HL-60 (cell line): ENCODE measurements around the gene IFRD2.

ENCODE experiments used
- DNase-seq, 2 experiments: peaks; one replicate each; pipeline ENCODE4 v3.0.0-alpha.2; 2010 to 2020; ENCODE audit warnings: low read depth in 1 of 2, low spot score in 1 of 2
- H3K27ac ChIP-seq: fragments of 250-450 bp; sonication (Bioruptor Pico); replicated peaks from 2 replicates; pipeline ENCODE4 v1.5.1; 2020; ENCODE audit warnings: mild to moderate bottlenecking, moderate library complexity
- H3K27me3 ChIP-seq: fragments of 250-450 bp; sonication (Bioruptor Pico); 2 replicates; pipeline ENCODE4 v1.5.1; 2021; ENCODE audit warnings: mild to moderate bottlenecking, moderate library complexity; ENCODE audit not compliant: insufficient read depth, poor library complexity, severe bottlenecking
- H3K4me3 ChIP-seq: replicated peaks from 2 replicates; pipeline ENCODE4 v1.5.1; 2011; ENCODE audit warnings: mild to moderate bottlenecking, control low read depth, low read length; ENCODE audit not compliant: insufficient read depth
- GABPA ChIP-seq: IDR thresholded peaks from 2 replicates; pipeline ENCODE4 v1.6.1; 2012; ENCODE audit warnings: low read depth
- POLR2AphosphoS5 ChIP-seq: IDR thresholded peaks from 2 replicates; pipeline ENCODE4 v1.6.1; 2012; ENCODE audit warnings: low read depth
- SPI1 ChIP-seq: IDR thresholded peaks from 2 replicates; pipeline ENCODE4 v1.6.1; 2012; ENCODE audit warnings: low read depth, mild to moderate bottlenecking, borderline replicate concordance
- long read RNA-seq: library from polyadenylated mRNA; unstranded; transcript quantifications from one replicate; pipeline ENCODE4 v2.0.0, GENCODE V29; 2020
- TF ChIP-seq, protein P1 (sequence below): IDR thresholded peaks from 2 replicates; pipeline ENCODE4 v1.6.1; 2012; ENCODE audit warnings: low read depth; ENCODE audit not compliant: insufficient replicate concordance
- TF ChIP-seq, protein P2 (sequence below): IDR thresholded peaks from one replicate; pipeline ENCODE4 v1.5.1; 2011; ENCODE audit warnings: low read length, control low read depth, inconsistent platforms; ENCODE audit not compliant: insufficient read depth

Gene IFRD2, protein sequence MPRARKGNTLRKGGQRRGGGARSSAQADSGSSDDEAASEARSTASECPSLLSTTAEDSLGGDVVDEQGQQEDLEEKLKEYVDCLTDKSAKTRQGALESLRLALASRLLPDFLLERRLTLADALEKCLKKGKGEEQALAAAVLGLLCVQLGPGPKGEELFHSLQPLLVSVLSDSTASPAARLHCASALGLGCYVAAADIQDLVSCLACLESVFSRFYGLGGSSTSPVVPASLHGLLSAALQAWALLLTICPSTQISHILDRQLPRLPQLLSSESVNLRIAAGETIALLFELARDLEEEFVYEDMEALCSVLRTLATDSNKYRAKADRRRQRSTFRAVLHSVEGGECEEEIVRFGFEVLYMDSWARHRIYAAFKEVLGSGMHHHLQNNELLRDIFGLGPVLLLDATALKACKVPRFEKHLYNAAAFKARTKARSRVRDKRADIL
- long read RNA-seq, transcript IFRD2-202 (12 exons, 2,109 nt) = major isoform, 1,022 of 1,417 reads
- long read RNA-seq, partial matches to known transcripts = 127 of 1,417 reads
- long read RNA-seq, other reads (novel, unspliced or antisense) = 267 of 1,417 reads

DNA sequence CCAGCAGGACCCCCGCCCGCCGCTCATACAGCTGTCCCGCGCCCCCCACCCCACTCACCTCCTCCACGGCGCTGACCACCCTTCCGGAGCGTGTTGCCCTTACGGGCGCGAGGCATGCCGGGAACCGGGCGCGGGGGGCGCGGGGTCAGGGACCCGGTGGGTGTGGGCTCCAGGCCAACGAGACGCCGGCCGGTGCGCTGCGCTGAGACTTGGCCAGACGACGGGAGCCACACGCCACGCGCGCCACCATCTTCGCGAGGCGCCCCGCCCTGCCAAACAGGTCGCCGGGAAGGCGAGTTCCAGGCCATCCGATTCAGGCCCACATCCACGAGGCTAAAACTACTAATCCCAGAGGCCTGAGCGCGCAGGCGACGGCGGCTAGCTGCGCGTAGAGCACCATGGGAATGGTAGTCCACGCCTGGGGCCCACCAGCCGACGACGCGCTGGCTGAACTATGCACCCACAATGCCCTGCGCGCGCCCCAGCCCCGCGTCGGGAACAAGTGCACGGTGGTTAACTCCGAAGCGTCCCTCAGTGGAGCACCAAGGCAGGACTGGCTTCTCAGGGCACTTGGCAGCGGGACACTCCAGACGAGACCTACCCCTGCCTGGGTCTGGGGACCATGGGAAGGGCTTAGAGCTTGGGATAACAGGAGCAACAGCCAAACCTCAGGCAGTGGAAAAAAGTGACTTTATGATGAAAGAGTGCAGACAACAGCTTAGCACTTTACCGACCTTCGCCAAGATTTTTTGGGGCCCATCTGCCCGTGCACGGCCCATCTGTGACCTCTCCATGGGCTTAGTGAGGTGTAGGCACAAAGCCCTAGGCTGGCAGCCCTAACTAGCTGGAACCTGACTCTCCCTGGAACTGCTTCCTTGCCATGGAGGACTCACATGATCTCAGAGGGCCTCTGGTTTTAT is at the start of gene IFRD2:
TSS of gene IFRD2 (minus strand) at position 271 of the 920 bp plus-strand sequence. CDS start at position 116, 155 bp downstream.
- Histone ChIP-seq H3K4me3 (peak within 1 kb of the TSS; percentile 92), H3K27ac (peak within 1 kb of the TSS; percentile 85), H3K27me3 (no peaks in the 10 kb centered on the region)
- TF ChIP-seq SPI1 = no peak
- TF ChIP-seq GABPA = peak; percentile 52; the same call in 1 of the 2 replicates
- TF ChIP-seq, protein P1, sequence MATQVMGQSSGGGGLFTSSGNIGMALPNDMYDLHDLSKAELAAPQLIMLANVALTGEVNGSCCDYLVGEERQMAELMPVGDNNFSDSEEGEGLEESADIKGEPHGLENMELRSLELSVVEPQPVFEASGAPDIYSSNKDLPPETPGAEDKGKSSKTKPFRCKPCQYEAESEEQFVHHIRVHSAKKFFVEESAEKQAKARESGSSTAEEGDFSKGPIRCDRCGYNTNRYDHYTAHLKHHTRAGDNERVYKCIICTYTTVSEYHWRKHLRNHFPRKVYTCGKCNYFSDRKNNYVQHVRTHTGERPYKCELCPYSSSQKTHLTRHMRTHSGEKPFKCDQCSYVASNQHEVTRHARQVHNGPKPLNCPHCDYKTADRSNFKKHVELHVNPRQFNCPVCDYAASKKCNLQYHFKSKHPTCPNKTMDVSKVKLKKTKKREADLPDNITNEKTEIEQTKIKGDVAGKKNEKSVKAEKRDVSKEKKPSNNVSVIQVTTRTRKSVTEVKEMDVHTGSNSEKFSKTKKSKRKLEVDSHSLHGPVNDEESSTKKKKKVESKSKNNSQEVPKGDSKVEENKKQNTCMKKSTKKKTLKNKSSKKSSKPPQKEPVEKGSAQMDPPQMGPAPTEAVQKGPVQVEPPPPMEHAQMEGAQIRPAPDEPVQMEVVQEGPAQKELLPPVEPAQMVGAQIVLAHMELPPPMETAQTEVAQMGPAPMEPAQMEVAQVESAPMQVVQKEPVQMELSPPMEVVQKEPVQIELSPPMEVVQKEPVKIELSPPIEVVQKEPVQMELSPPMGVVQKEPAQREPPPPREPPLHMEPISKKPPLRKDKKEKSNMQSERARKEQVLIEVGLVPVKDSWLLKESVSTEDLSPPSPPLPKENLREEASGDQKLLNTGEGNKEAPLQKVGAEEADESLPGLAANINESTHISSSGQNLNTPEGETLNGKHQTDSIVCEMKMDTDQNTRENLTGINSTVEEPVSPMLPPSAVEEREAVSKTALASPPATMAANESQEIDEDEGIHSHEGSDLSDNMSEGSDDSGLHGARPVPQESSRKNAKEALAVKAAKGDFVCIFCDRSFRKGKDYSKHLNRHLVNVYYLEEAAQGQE = peak; percentile 22
- TF ChIP-seq, protein P2, sequence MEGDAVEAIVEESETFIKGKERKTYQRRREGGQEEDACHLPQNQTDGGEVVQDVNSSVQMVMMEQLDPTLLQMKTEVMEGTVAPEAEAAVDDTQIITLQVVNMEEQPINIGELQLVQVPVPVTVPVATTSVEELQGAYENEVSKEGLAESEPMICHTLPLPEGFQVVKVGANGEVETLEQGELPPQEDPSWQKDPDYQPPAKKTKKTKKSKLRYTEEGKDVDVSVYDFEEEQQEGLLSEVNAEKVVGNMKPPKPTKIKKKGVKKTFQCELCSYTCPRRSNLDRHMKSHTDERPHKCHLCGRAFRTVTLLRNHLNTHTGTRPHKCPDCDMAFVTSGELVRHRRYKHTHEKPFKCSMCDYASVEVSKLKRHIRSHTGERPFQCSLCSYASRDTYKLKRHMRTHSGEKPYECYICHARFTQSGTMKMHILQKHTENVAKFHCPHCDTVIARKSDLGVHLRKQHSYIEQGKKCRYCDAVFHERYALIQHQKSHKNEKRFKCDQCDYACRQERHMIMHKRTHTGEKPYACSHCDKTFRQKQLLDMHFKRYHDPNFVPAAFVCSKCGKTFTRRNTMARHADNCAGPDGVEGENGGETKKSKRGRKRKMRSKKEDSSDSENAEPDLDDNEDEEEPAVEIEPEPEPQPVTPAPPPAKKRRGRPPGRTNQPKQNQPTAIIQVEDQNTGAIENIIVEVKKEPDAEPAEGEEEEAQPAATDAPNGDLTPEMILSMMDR = no peak
- TF ChIP-seq POLR2AphosphoS5 = peak; percentile 88
- DNase-seq = peak; percentile 98

DNA sequence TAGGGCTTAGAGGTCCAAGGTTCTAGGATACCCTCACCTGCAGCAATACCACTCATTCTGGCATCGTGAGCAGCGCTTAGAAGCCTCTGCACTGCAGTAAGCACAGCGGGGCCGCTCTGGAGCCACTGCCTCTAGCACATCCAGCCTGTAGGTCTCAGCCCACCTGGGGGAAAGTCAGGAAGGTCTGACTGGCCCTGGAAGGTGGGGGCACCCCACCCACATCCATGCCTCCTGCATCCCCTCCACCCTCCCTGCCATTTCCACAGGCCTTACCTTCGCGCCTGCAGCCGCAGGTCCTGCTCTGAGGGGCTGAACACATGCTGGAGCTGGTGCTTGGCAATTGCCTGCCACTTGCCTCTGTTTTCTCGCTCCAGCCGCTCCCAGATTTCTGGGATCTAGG is 49.3 kb upstream of the IFRD2 start:
- no peak for DNase-seq
- H3K4me3 ChIP-seq = peak overlapping the region; percentile 68
- no peaks in the 10 kb centered on the region for H3K27me3 ChIP-seq
- TF ChIP-seq, protein P1 = no peak
- TF ChIP-seq SPI1 = no peak
- TF ChIP-seq GABPA = no peak
- TF ChIP-seq POLR2AphosphoS5 = no peak
- TF ChIP-seq, protein P2 = no peak
- H3K27ac ChIP-seq = peak overlapping the region; percentile 99

DNA sequence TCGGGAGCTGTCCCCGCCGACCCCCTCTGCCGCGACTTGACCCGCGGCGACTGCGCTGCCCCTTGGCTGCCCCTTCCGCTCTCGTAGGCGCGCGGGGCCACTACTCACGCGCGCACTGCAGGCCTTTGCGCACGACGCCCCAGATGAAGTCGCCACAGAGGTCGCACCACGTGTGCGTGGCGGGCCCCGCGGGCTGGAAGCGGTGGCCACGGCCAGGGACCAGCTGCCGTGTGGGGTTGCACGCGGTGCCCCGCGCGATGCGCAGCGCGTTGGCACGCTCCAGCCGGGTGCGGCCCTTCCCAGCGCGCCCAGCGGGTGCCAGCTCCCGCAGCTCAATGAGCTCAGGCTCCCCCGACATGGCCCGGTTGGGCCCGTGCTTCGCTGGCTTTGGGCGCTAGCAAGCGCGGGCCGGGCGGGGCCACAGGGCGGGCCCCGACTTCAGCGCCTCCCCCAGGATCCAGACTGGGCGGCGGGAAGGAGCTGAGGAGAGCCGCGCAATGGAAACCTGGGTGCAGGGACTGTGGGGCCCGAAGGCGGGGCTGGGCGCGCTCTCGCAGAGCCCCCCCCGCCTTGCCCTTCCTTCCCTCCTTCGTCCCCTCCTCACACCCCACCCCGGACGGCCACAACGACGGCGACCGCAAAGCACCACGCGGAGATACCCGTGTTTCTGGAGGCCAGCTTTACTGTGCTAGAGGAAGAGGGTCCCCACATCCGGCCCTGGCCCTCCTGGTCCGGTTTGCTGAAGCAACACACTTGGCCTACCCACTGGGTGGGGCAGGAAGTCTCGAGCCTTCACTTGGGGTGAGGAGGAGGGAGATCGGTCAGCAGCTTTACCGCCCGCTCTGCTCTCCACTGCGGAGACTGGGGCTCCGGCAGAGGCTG is 48.5 kb upstream of the IFRD2 start, which contains the start of gene RASSF1:
TSS of gene RASSF1 (minus strand) at position 389 of the 882 bp plus-strand sequence. CDS start at position 358, 31 bp downstream.
- H3K4me3 ChIP-seq = peak within 1 kb of the TSS; percentile 68
- no peaks in the 10 kb centered on the region for H3K27me3 ChIP-seq
- H3K27ac ChIP-seq = peak within 1 kb of the TSS; percentile 99
- TF ChIP-seq, protein P1 = peak; percentile 57
- TF ChIP-seq GABPA (peak; percentile 65), POLR2AphosphoS5 (peak; percentile 80)
- TF ChIP-seq, protein P2 = no peak
- DNase-seq = peak; percentile 95 to 97
